ENCODE results near the gene TTC28.

The TTC28 gene

GRCh38 chr22:27984723-27985122, 694.9 kb downstream of the TTC28 start:
- Histone ChIP-seq H3K9ac (ENCODE audit: low read length) (no peak overlapping the region), H3K9me3 (ENCODE audit: control insufficient read depth, low read length) (no peaks in the 10 kb centered on the region), H2AFZ (ENCODE audit: low read depth, low read length) (no peak overlapping the region), H3K27me3 (ENCODE audit: control insufficient read depth in 1 of 2, insufficient read depth in 1 of 2, low read length in 2 of 2) (no peaks in the 10 kb centered on the region), H3K36me3 (ENCODE audit: control insufficient read depth in 1 of 2, insufficient read depth in 2 of 2, low read depth in 1 of 2, low read length in 2 of 2) (peaks cover 48 to 74% of the 10 kb centered on the region in 2 experiments), H2BK120ac (ENCODE audit: low read depth, low read length) (no peak overlapping the region), H2BK12ac (ENCODE audit: low read length in 2 of 2) (no peak overlapping the region), H4K8ac (ENCODE audit: low read length) (no peak overlapping the region), H3K4me2 (ENCODE audit: low read length, poor library complexity, severe bottlenecking) (no peak overlapping the region), H3K14ac (ENCODE audit: low read length in 2 of 2) (no peak overlapping the region), H3K4ac (ENCODE audit: low read depth in 1 of 2, low read length in 2 of 2) (no peak overlapping the region), H3K27ac (ENCODE audit: low read length, poor library complexity, severe bottlenecking) (no peak overlapping the region), H3K23ac (ENCODE audit: low read length in 2 of 2) (no peak overlapping the region), H2BK5ac (ENCODE audit: low read depth, low read length, poor library complexity, severe bottlenecking) (no peak overlapping the region), H2BK15ac (ENCODE audit: low read depth, poor library complexity, severe bottlenecking) (no peak overlapping the region), H3K4me1 (ENCODE audit: control insufficient read depth, insufficient read depth, low read depth, low read length) (peaks cover 14% of the 10 kb centered on the region), H3K79me1 (replicated peaks; ENCODE audit: low read length, poor library complexity, severe bottlenecking) (peaks cover 7% of the 10 kb centered on the region), H3K4me3 (ENCODE audit: insufficient read depth in 1 of 2, low read depth in 1 of 2, low read length in 2 of 2) (no peak overlapping the region), H2AK5ac (ENCODE audit: low read length, severe bottlenecking) (no peak overlapping the region), H3K18ac (ENCODE audit: low read depth in 1 of 2, low read length in 2 of 2) (no peak overlapping the region), H4K91ac (ENCODE audit: low read length) (no peak overlapping the region)
- DNase-seq: no peak
- WGBS: 96% methylated on average over 9 of the region's 9 CpGs

- DNase-seq: no peak
- WGBS: 87% methylated on average over 10 of the region's 10 CpGs
- no peak overlapping the region for H4K8ac ChIP-seq (ENCODE audit: low read length)
Measured at GRCh38 chr22:27984001-27984695, 695.5 kb downstream of the TTC28 start.

GRCh38 chr22:27983361-27983791, 696.3 kb downstream of the TTC28 start:
- no peak overlapping the region for H2AK5ac ChIP-seq (ENCODE audit: low read length, severe bottlenecking)
- no peak overlapping the region for H2AFZ ChIP-seq (ENCODE audit: low read depth, low read length)
- H3K14ac ChIP-seq (ENCODE audit: low read length in 2 of 2): no peak overlapping the region
- no peak overlapping the region for H3K4ac ChIP-seq (ENCODE audit: low read depth in 1 of 2, low read length in 2 of 2)
- no peak overlapping the region for H4K91ac ChIP-seq (ENCODE audit: low read length)
- H3K27me3 ChIP-seq (ENCODE audit: control insufficient read depth in 1 of 2, insufficient read depth in 1 of 2, low read length in 2 of 2): no peaks in the 10 kb centered on the region
- peaks cover 7% of the 10 kb centered on the region for H3K79me1 ChIP-seq (replicated peaks; ENCODE audit: low read length, poor library complexity, severe bottlenecking)
- no peak overlapping the region for H3K4me2 ChIP-seq (ENCODE audit: low read length, poor library complexity, severe bottlenecking)
- H2BK12ac ChIP-seq (ENCODE audit: low read length in 2 of 2): no peak overlapping the region
- H3K4me3 ChIP-seq (ENCODE audit: insufficient read depth in 1 of 2, low read depth in 1 of 2, low read length in 2 of 2): no peak overlapping the region
- H3K36me3 ChIP-seq (ENCODE audit: control insufficient read depth in 1 of 2, insufficient read depth in 2 of 2, low read depth in 1 of 2, low read length in 2 of 2): peaks cover 42 to 67% of the 10 kb centered on the region in 2 experiments
- 95% methylated on average over 14 of the region's 15 CpGs for WGBS
- no peak overlapping the region for H2BK15ac ChIP-seq (ENCODE audit: low read depth, poor library complexity, severe bottlenecking)
- no peak overlapping the region for H2BK5ac ChIP-seq (ENCODE audit: low read depth, low read length, poor library complexity, severe bottlenecking)
- H3K18ac ChIP-seq (ENCODE audit: low read depth in 1 of 2, low read length in 2 of 2): no peak overlapping the region
- H4K8ac ChIP-seq (ENCODE audit: low read length): no peak overlapping the region
- no peaks in the 10 kb centered on the region for H3K9me3 ChIP-seq (ENCODE audit: control insufficient read depth, low read length)
- no peak overlapping the region for H3K23ac ChIP-seq (ENCODE audit: low read length in 2 of 2)
- no peak overlapping the region for H3K9ac ChIP-seq (ENCODE audit: low read length)
- no peak overlapping the region for H3K27ac ChIP-seq (ENCODE audit: low read length, poor library complexity, severe bottlenecking)
- no peak for DNase-seq
- no peak overlapping the region for H2BK120ac ChIP-seq (ENCODE audit: low read depth, low read length)
- peaks cover 11% of the 10 kb centered on the region for H3K4me1 ChIP-seq (ENCODE audit: control insufficient read depth, insufficient read depth, low read depth, low read length)

More at GRCh38 chr22:27984001-27984695, 695.5 kb downstream of the TTC28 start:
- no peaks in the 10 kb centered on the region for H3K27me3 ChIP-seq (ENCODE audit: control insufficient read depth in 1 of 2, insufficient read depth in 1 of 2, low read length in 2 of 2)
- peaks cover 7% of the 10 kb centered on the region for H3K79me1 ChIP-seq (replicated peaks; ENCODE audit: low read length, poor library complexity, severe bottlenecking)
- H3K9me3 ChIP-seq (ENCODE audit: control insufficient read depth, low read length): no peaks in the 10 kb centered on the region
- H2BK120ac ChIP-seq (ENCODE audit: low read depth, low read length): no peak overlapping the region
- no peak overlapping the region for H3K9ac ChIP-seq (ENCODE audit: low read length)
- H3K27ac ChIP-seq (ENCODE audit: low read length, poor library complexity, severe bottlenecking): no peak overlapping the region
- no peak overlapping the region for H2BK15ac ChIP-seq (ENCODE audit: low read depth, poor library complexity, severe bottlenecking)
- H3K4me3 ChIP-seq (ENCODE audit: insufficient read depth in 1 of 2, low read depth in 1 of 2, low read length in 2 of 2): no peak overlapping the region
- H2BK5ac ChIP-seq (ENCODE audit: low read depth, low read length, poor library complexity, severe bottlenecking): no peak overlapping the region
- no peak overlapping the region for H3K14ac ChIP-seq (ENCODE audit: low read length in 2 of 2)
- no peak overlapping the region for H2AK5ac ChIP-seq (ENCODE audit: low read length, severe bottlenecking)
- peaks cover 14% of the 10 kb centered on the region for H3K4me1 ChIP-seq (ENCODE audit: control insufficient read depth, insufficient read depth, low read depth, low read length)
- no peak overlapping the region for H2BK12ac ChIP-seq (ENCODE audit: low read length in 2 of 2)
- no peak overlapping the region for H3K4me2 ChIP-seq (ENCODE audit: low read length, poor library complexity, severe bottlenecking)
- H2AFZ ChIP-seq (ENCODE audit: low read depth, low read length): no peak overlapping the region
- no peak overlapping the region for H3K4ac ChIP-seq (ENCODE audit: low read depth in 1 of 2, low read length in 2 of 2)
- peaks cover 47 to 71% of the 10 kb centered on the region in 2 experiments for H3K36me3 ChIP-seq (ENCODE audit: control insufficient read depth in 1 of 2, insufficient read depth in 2 of 2, low read depth in 1 of 2, low read length in 2 of 2)
- no peak overlapping the region for H3K18ac ChIP-seq (ENCODE audit: low read depth in 1 of 2, low read length in 2 of 2)
- no peak overlapping the region for H3K23ac ChIP-seq (ENCODE audit: low read length in 2 of 2)
- H4K91ac ChIP-seq (ENCODE audit: low read length): no peak overlapping the region

- no peak overlapping the region for H3K4me3 ChIP-seq (ENCODE audit: insufficient read depth in 1 of 2, low read depth in 1 of 2, low read length in 2 of 2)
- H3K18ac ChIP-seq (ENCODE audit: low read depth in 1 of 2, low read length in 2 of 2): no peak overlapping the region
- H2BK12ac ChIP-seq (ENCODE audit: low read length in 2 of 2): no peak overlapping the region
- WGBS: 97% methylated on average over 20 of the region's 20 CpGs
- no peak overlapping the region for H2BK120ac ChIP-seq (ENCODE audit: low read depth, low read length)
- peaks cover 8% of the 10 kb centered on the region for H3K4me1 ChIP-seq (ENCODE audit: control insufficient read depth, insufficient read depth, low read depth, low read length)
- no peak for DNase-seq
- peaks cover 7% of the 10 kb centered on the region for H3K79me1 ChIP-seq (replicated peaks; ENCODE audit: low read length, poor library complexity, severe bottlenecking)
- H3K27me3 ChIP-seq (ENCODE audit: control insufficient read depth in 1 of 2, insufficient read depth in 1 of 2, low read length in 2 of 2): no peaks in the 10 kb centered on the region
- no peak overlapping the region for H3K23ac ChIP-seq (ENCODE audit: low read length in 2 of 2)
- H3K9ac ChIP-seq (ENCODE audit: low read length): no peak overlapping the region
- H2BK15ac ChIP-seq (ENCODE audit: low read depth, poor library complexity, severe bottlenecking): no peak overlapping the region
- no peaks in the 10 kb centered on the region for H3K9me3 ChIP-seq (ENCODE audit: control insufficient read depth, low read length)
- H3K4ac ChIP-seq (ENCODE audit: low read depth in 1 of 2, low read length in 2 of 2): no peak overlapping the region
- H2BK5ac ChIP-seq (ENCODE audit: low read depth, low read length, poor library complexity, severe bottlenecking): no peak overlapping the region
- H3K36me3 ChIP-seq (ENCODE audit: control insufficient read depth in 1 of 2, insufficient read depth in 2 of 2, low read depth in 1 of 2, low read length in 2 of 2): peaks cover 42 to 74% of the 10 kb centered on the region in 2 experiments
- no peak overlapping the region for H4K91ac ChIP-seq (ENCODE audit: low read length)
- no peak overlapping the region for H4K8ac ChIP-seq (ENCODE audit: low read length)
- no peak overlapping the region for H2AK5ac ChIP-seq (ENCODE audit: low read length, severe bottlenecking)
- no peak overlapping the region for H2AFZ ChIP-seq (ENCODE audit: low read depth, low read length)
- no peak overlapping the region for H3K14ac ChIP-seq (ENCODE audit: low read length in 2 of 2)
- H3K27ac ChIP-seq (ENCODE audit: low read length, poor library complexity, severe bottlenecking): no peak overlapping the region
- H3K4me2 ChIP-seq (ENCODE audit: low read length, poor library complexity, severe bottlenecking): no peak overlapping the region
Measured at GRCh38 chr22:27982630-27983180, 696.9 kb downstream of the TTC28 start.
